Small intestine (tissue), 16 donors: ENCODE measurements around the gene MEX3A. TPM values are rescaled to one million over a fixed set of nuclear protein-coding genes. Genes with fewer than 3 reads are reported as not detected.
A peak's percentile ranks its signal among the peaks of the same experiment; 100 is the strongest.

Experiments
- DNase-seq, 2 donors: peaks; one replicate each; pipeline versions ENCODE4 v3.0.0 to v3.0.0-alpha.2; 2013
- FAIRE-seq: peaks from 2 replicates; lab custom pipeline; 2012; peaks lifted over from hg19 to GRCh38; lab: Jason Lieb, UNC
- H3K27ac ChIP-seq, 3 donors: one replicate each; pipeline ENCODE4 v1.5.1; 2013; ENCODE audit warnings: low read length in 2 of 3, mild to moderate bottlenecking in 2 of 3, control low read depth in 1 of 3, inconsistent platforms in 1 of 3, low read depth in 1 of 3, moderate library complexity in 1 of 3
- H3K27me3 ChIP-seq, 3 donors: one replicate each; pipeline ENCODE4 v1.6.1; 2013; ENCODE audit warnings: low read length in 3 of 3, inconsistent platforms in 1 of 3; ENCODE audit not compliant: control insufficient read depth in 3 of 3, insufficient read depth in 3 of 3
- H3K36me3 ChIP-seq, 3 donors: one replicate each; pipeline ENCODE4 v1.6.1; 2013; ENCODE audit warnings: low read length in 3 of 3, inconsistent platforms in 1 of 3, low read depth in 1 of 3, mild to moderate bottlenecking in 1 of 3, moderate library complexity in 1 of 3; ENCODE audit not compliant: control insufficient read depth in 3 of 3, insufficient read depth in 2 of 3
- H3K4me1 ChIP-seq, 3 donors: one replicate each; pipeline ENCODE4 v1.6.1; 2013; ENCODE audit warnings: low read length in 2 of 3, inconsistent platforms in 1 of 3, low read depth in 1 of 3, mild to moderate bottlenecking in 1 of 3, moderate library complexity in 1 of 3; ENCODE audit not compliant: control insufficient read depth in 3 of 3, insufficient read depth in 2 of 3
- H3K4me3 ChIP-seq, 3 donors: one replicate each; pipeline ENCODE4 v1.5.1; 2013; ENCODE audit warnings: low read length in 3 of 3, control low read depth in 1 of 3, inconsistent platforms in 1 of 3, low read depth in 1 of 3, mild to moderate bottlenecking in 1 of 3, moderate library complexity in 1 of 3
- H3K9me3 ChIP-seq, 2 donors: one replicate each; pipeline ENCODE4 v1.6.1; 2013; ENCODE audit warnings: low read depth in 1 of 2, low read length in 1 of 2; ENCODE audit not compliant: control insufficient read depth in 2 of 2, insufficient read depth in 1 of 2
- WGBS, 3 donors: extraction: QIAGEN DNeasy Blood & Tissue Kit; methylation state at CpG; one replicate each; pipeline ENCODE4 v1.1.7; 2013; 5-methylcytosine and 5-hydroxymethylcytosine counted together
- long read RNA-seq, 10 donors: transcript quantifications; one replicate each; lab custom pipeline, GENCODE V29; 2026
- polyA plus RNA-seq, 4 donors: library from polyadenylated mRNA; stranded (reverse) in 3 of 4; unstranded in 1 of 4; fragments of 200-250 nt in 3 of 4; fragments of 120-200 nt in 1 of 4; gene quantifications; one replicate each; pipeline versions ENCODE4 v1.2.1 to v1.2.3, GENCODE V29; 2013
- donor health status: healthy with polysubstance abuse.
- donor health status: control.
- donor health status: control.
- donor health status: Bipolar disorder and iron deficiency.
- donor health status: healthy.

Gene MEX3A
- 1 to 10 TPM in 2 of 4 donors, under 1 TPM in 2; under 0.01 to 5.6 (median 0.87) TPM for polyA plus RNA-seq
- long read RNA-seq, donor 1, result 0 reads
- long read RNA-seq, donor 2, full-length matches to known transcripts, result 1 of 1 reads
- long read RNA-seq, donor 2, partial matches to known transcripts, result 0 of 1 reads
- long read RNA-seq, donor 2, other reads (novel, unspliced or antisense), result 0 of 1 reads
- long read RNA-seq, donor 3, full-length matches to known transcripts, result 3 of 12 reads
- long read RNA-seq, donor 3, partial matches to known transcripts, result 9 of 12 reads
- long read RNA-seq, donor 3, other reads (novel, unspliced or antisense), result 0 of 12 reads
- long read RNA-seq, donor 4, result 0 reads
- long read RNA-seq, donor 5, full-length matches to known transcripts, result 1 of 1 reads
- long read RNA-seq, donor 5, partial matches to known transcripts, result 0 of 1 reads
- long read RNA-seq, donor 5, other reads (novel, unspliced or antisense), result 0 of 1 reads
- long read RNA-seq, donor 6, full-length matches to known transcripts, result 1 of 1 reads
- long read RNA-seq, donor 6, partial matches to known transcripts, result 0 of 1 reads
- long read RNA-seq, donor 6, other reads (novel, unspliced or antisense), result 0 of 1 reads
- long read RNA-seq, donor 7, result 0 reads
- long read RNA-seq, donor 8, full-length matches to known transcripts, result 1 of 1 reads
- long read RNA-seq, donor 8, partial matches to known transcripts, result 0 of 1 reads
- long read RNA-seq, donor 8, other reads (novel, unspliced or antisense), result 0 of 1 reads
- long read RNA-seq, donor 9, result 0 reads
- long read RNA-seq, donor 10, full-length matches to known transcripts, result 12 of 12 reads
- long read RNA-seq, donor 10, partial matches to known transcripts, result 0 of 12 reads
- long read RNA-seq, donor 10, other reads (novel, unspliced or antisense), result 0 of 12 reads

GRCh38 chr1:156082309-156083091 lies at the start of gene MEX3A:
TSS of gene MEX3A (minus strand) at chr1:156082465. CDS start at chr1:156081998, 467 bp downstream.
- WGBS, 3 donors, result 0 to 1% (median 0%) methylated on average over 38 to 62 of the region's 62 CpGs
- no peaks in the 10 kb centered on the region for H3K27me3 ChIP-seq
- peak within 1 kb of the TSS; percentile 64 to 81 (median 72) for H3K4me3 ChIP-seq
- H3K27ac ChIP-seq, result peak within 1 kb of the TSS in 2 of 3 donors; percentile 24 to 78
- peaks cover 0 to 7% (median 0%) of the 10 kb centered on the region in 3 donors for H3K4me1 ChIP-seq
- H3K9me3 ChIP-seq, result no peaks in the 10 kb centered on the region
- DNase-seq (peak; percentile 69 to 91), FAIRE-seq (no peak)
- H3K36me3 ChIP-seq, result peaks cover 0 to 6% (median 0%) of the 10 kb centered on the region in 3 donors

GRCh38 chr1:156130578-156130942 lies 48.3 kb upstream of the MEX3A start:
- Histone ChIP-seq H3K4me3 (no peak overlapping the region), H3K36me3 (peaks cover 16 to 83% (median 17%) of the 10 kb centered on the region in 3 donors), H3K27ac (peak overlapping the region in 2 of 3 donors; percentile 7 to 50), H3K9me3 (no peaks in the 10 kb centered on the region), H3K4me1 (peaks cover 3 to 50% (median 16%) of the 10 kb centered on the region in 3 donors), H3K27me3 (no peaks in the 10 kb centered on the region)
- FAIRE-seq (no peak), DNase-seq (no peak)
- WGBS, 3 donors, result 74 to 79% (median 78%) methylated on average over 6 of the region's 6 CpGs

- WGBS, 3 donors, result 33 to 37% (median 36%) methylated on average over 7 of the region's 7 CpGs
- H3K4me1 ChIP-seq, result peaks cover 3 to 56% (median 16%) of the 10 kb centered on the region in 3 donors
Observed at GRCh38 chr1:156129687-156130577, 47.7 kb upstream of the MEX3A start.

GRCh38 chr1:156128654-156129597 lies 46.7 kb upstream of the MEX3A start:
- peak overlapping the region; percentile 44 to 81 (median 78) for H3K27ac ChIP-seq
- no peak overlapping the region for H3K4me3 ChIP-seq
- no peaks in the 10 kb centered on the region for H3K9me3 ChIP-seq
- H3K36me3 ChIP-seq, result peaks cover 6 to 67% (median 7%) of the 10 kb centered on the region in 3 donors
- peak in 1 of 2 donors; percentile 56 for DNase-seq
- H3K4me1 ChIP-seq, result peaks cover 3 to 65% (median 22%) of the 10 kb centered on the region in 3 donors
- WGBS, 3 donors, result 33 to 68% (median 67%) methylated on average over 8 of the region's 8 CpGs
- FAIRE-seq, result no peak
- no peaks in the 10 kb centered on the region for H3K27me3 ChIP-seq

More at GRCh38 chr1:156129687-156130577, 47.7 kb upstream of the MEX3A start:
- no peak for FAIRE-seq
- H3K4me3 ChIP-seq, result no peak overlapping the region
- H3K36me3 ChIP-seq, result peaks cover 12 to 76% (median 13%) of the 10 kb centered on the region in 3 donors
- no peaks in the 10 kb centered on the region for H3K9me3 ChIP-seq
- no peaks in the 10 kb centered on the region for H3K27me3 ChIP-seq
- DNase-seq, result peak; percentile 88 to 94
- H3K27ac ChIP-seq, result peak overlapping the region; percentile 60 to 81 (median 78)

GRCh38 chr1:156128308-156128653 lies 46.0 kb upstream of the MEX3A start:
- Histone ChIP-seq H3K4me1 (peaks cover 3 to 71% (median 23%) of the 10 kb centered on the region in 3 donors), H3K9me3 (no peaks in the 10 kb centered on the region), H3K36me3 (peaks cover 3 to 62% (median 6%) of the 10 kb centered on the region in 3 donors), H3K27me3 (no peaks in the 10 kb centered on the region), H3K27ac (peak overlapping the region; percentile 44 to 81 (median 78)), H3K4me3 (no peak overlapping the region)
- DNase-seq, result no peak
- FAIRE-seq, result no peak
- WGBS, 3 donors, result 61 to 80% (median 72%) methylated on average over 2 of the region's 2 CpGs

- no peak overlapping the region for H3K4me3 ChIP-seq
- DNase-seq, result peak; percentile 13 to 57
- H3K36me3 ChIP-seq, result peaks cover 3 to 54% (median 3%) of the 10 kb centered on the region in 3 donors
- WGBS, 3 donors, result 32 to 49% (median 38%) methylated on average over 15 of the region's 15 CpGs
- peaks cover 3 to 85% (median 33%) of the 10 kb centered on the region in 3 donors for H3K4me1 ChIP-seq
- FAIRE-seq, result no peak
- no peaks in the 10 kb centered on the region for H3K27me3 ChIP-seq
- peak overlapping the region; percentile 57 to 96 (median 78) for H3K27ac ChIP-seq
- no peaks in the 10 kb centered on the region for H3K9me3 ChIP-seq
Observed at GRCh38 chr1:156126630-156127534, 44.6 kb upstream of the MEX3A start.
